Stimulated activated naive CD4-positive, alpha-beta T cell treated with Interleukin-2 at 50 U/mL for 16 hours (primary cell): Measurements from ENCODE around the gene PRPSAP1.

Experiments
- DNase-seq: peaks from one replicate; lab custom pipeline; 2025; lab: John Stamatoyannopoulos, UW

Gene PRPSAP1

GRCh38 chr17:76265624-76266243 is 88.0 kb downstream of the PRPSAP1 start:
- peak; percentile 52 for DNase-seq

- peak; percentile 99 for DNase-seq
These were observed 88.7 kb downstream of the PRPSAP1 start, which contains the start of gene UBALD2 for GRCh38 chr17:76264755-76265623. Gene UBALD2, plus strand, starts transcription at chr17:76265348. Its CDS starts 158 bp downstream, at chr17:76265506.

GRCh38 chr17:76264425-76264754 is 89.3 kb downstream of the PRPSAP1 start:
- DNase-seq, result no peak

- DNase-seq, result no peak
These were observed 89.8 kb downstream of the PRPSAP1 start for GRCh38 chr17:76263896-76264295.

- no peak for DNase-seq
These were observed 90.9 kb downstream of the PRPSAP1 start for GRCh38 chr17:76262732-76263344.

- DNase-seq, result no peak
These were observed 92.1 kb downstream of the PRPSAP1 start for GRCh38 chr17:76261421-76262215.

DNA sequence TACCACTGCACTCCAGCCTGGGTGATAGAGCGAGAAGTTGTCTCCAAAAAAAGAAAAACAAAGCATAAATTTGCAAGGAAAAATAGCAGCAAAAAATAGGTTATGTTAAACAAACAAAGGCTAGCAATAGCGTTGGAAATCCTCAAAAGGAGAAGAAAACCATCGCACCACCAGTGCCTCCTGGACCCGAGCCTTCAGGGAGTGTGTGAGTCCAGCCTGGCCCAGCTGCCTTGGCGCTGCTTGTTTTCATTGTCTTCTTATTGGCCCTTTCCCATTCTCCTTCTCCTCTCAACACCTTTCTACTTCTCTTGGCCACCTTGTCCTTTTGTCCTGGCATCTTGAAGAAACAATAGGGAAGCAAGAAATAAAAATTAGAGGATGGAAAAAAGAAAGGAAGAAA is 93.0 kb downstream of the PRPSAP1 start:
- DNase-seq, result no peak

DNA sequence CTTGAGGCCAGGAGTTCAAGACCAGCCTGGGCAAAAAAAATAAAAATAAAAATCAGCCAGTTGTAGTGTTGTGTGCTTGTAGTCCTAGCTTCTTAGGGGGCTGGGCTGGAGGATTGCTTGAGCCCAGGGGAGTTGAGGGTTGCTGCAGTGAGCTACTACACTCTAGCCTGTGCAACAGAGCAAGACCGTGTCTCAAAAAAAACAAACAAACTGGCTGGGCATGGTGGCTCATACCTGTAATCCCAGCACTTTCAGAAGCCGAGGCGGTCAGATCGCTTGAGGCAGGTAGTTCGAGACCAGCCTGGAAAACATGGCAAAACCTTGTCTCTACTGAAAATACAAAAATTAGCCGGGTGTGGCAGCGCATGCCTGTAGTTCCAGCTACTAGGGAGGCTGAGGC is 93.5 kb downstream of the PRPSAP1 start:
- DNase-seq, result no peak
